Mesothelial cell of epicardium (in vitro differentiated cells): Measurements from ENCODE around the gene TCERG1L. TPM values are rescaled to one million over a fixed set of nuclear protein-coding genes. Genes with fewer than 3 reads are reported as not detected.

Experiments
- DNase-seq, 2 experiments: peaks; one replicate each; pipeline ENCODE4 v3.0.0; 2021; ENCODE audit warnings: low spot score in 2 of 2; ENCODE audit not compliant: unreplicated experiment in 2 of 2
- H3K27ac Mint-ChIP-seq: 2 replicates; pipeline ENCODE4 v1.8.0; 2021; ENCODE audit warnings: mixed read lengths
- H3K27me3 Mint-ChIP-seq: 2 replicates; pipeline ENCODE4 v1.8.0; 2021; ENCODE audit warnings: low read depth, mixed read lengths
- H3K36me3 Mint-ChIP-seq: 2 replicates; pipeline ENCODE4 v1.8.0; 2021; ENCODE audit warnings: mixed read lengths
- H3K4me1 Mint-ChIP-seq: 2 replicates; pipeline ENCODE4 v1.8.0; 2021; ENCODE audit warnings: mixed read lengths
- H3K4me3 Mint-ChIP-seq: 2 replicates; pipeline ENCODE4 v1.8.0; 2021; ENCODE audit warnings: mild to moderate bottlenecking, moderate library complexity, mixed read lengths
- H3K9me3 Mint-ChIP-seq: 2 replicates; pipeline ENCODE4 v1.8.0; 2021; ENCODE audit warnings: mixed read lengths
- CTCF ChIP-seq: fragments of 200-600 bp; sonication (generic); IDR thresholded peaks from one replicate; pipeline ENCODE4 v1.5.0; 2021; ENCODE audit warnings: antibody characterized with exemption; ENCODE audit not compliant: unreplicated experiment
- total RNA-seq: library from RNA; stranded (reverse); gene quantifications from 3 replicates; pipeline ENCODE4 v1.2.1, GENCODE V29; 2021

TCERG1L gene
- total RNA-seq, 1 donor from 2014 or later, result 0.63 TPM

- Mint-ChIP-seq H3K27ac (no peak overlapping the region), H3K4me1 (no peaks in the 10 kb centered on the region), H3K27me3 (peaks cover 5% of the 10 kb centered on the region), H3K36me3 (no peaks in the 10 kb centered on the region), H3K9me3 (no peaks in the 10 kb centered on the region), H3K4me3 (no peak overlapping the region)
- peak in 1 of 2 experiments; percentile 16 for DNase-seq
- no peak for TF ChIP-seq CTCF
Observed at GRCh38 chr10:131204406-131205152, 106.9 kb downstream of the TCERG1L start.

GRCh38 chr10:131203456-131204357 is 107.8 kb downstream of the TCERG1L start:
- peak in 1 of 2 experiments; percentile 33 for DNase-seq
- Mint-ChIP-seq H3K9me3 (no peaks in the 10 kb centered on the region), H3K27me3 (peaks cover 5% of the 10 kb centered on the region), H3K27ac (no peak overlapping the region), H3K36me3 (no peaks in the 10 kb centered on the region), H3K4me3 (no peak overlapping the region), H3K4me1 (no peaks in the 10 kb centered on the region)
- TF ChIP-seq CTCF, result no peak

GRCh38 chr10:131202990-131203389 is 108.5 kb downstream of the TCERG1L start:
- H3K27me3 Mint-ChIP-seq, result peaks cover 5% of the 10 kb centered on the region
- TF ChIP-seq CTCF, result no peak
- H3K9me3 Mint-ChIP-seq, result no peaks in the 10 kb centered on the region
- no peak overlapping the region for H3K27ac Mint-ChIP-seq
- H3K4me1 Mint-ChIP-seq, result no peaks in the 10 kb centered on the region
- no peak overlapping the region for H3K4me3 Mint-ChIP-seq
- no peak for DNase-seq
- no peaks in the 10 kb centered on the region for H3K36me3 Mint-ChIP-seq

- Mint-ChIP-seq H3K4me1 (no peaks in the 10 kb centered on the region), H3K9me3 (no peaks in the 10 kb centered on the region), H3K27ac (no peak overlapping the region), H3K4me3 (no peak overlapping the region), H3K36me3 (no peaks in the 10 kb centered on the region), H3K27me3 (peaks cover 5% of the 10 kb centered on the region)
- peak in 1 of 2 experiments; percentile 27 for DNase-seq
- no peak for TF ChIP-seq CTCF
Observed at GRCh38 chr10:131201741-131202515, 109.6 kb downstream of the TCERG1L start.

GRCh38 chr10:131200856-131201470 is 110.6 kb downstream of the TCERG1L start:
- no peaks in the 10 kb centered on the region for H3K4me1 Mint-ChIP-seq
- no peak overlapping the region for H3K27ac Mint-ChIP-seq
- H3K27me3 Mint-ChIP-seq, result peaks cover 5% of the 10 kb centered on the region
- H3K9me3 Mint-ChIP-seq, result no peaks in the 10 kb centered on the region
- DNase-seq, result peak in 1 of 2 experiments; percentile 16
- no peaks in the 10 kb centered on the region for H3K36me3 Mint-ChIP-seq
- H3K4me3 Mint-ChIP-seq, result no peak overlapping the region
- no peak for TF ChIP-seq CTCF
